Mucosa of stomach (tissue), 1 donor: ENCODE measurements around the gene FAM209B.

Experiments used
- H3K27me3 ChIP-seq: one replicate; pipeline ENCODE4 v1.7.0; 2013; ENCODE audit warnings: mild to moderate bottlenecking, low read length; ENCODE audit not compliant: control insufficient read depth, insufficient read depth
- H3K36me3 ChIP-seq: one replicate; pipeline ENCODE4 v1.7.0; 2013; ENCODE audit warnings: low read length; ENCODE audit not compliant: control insufficient read depth, insufficient read depth
- H3K4me1 ChIP-seq: one replicate; pipeline ENCODE4 v1.7.0; 2013; ENCODE audit warnings: mild to moderate bottlenecking, low read length; ENCODE audit not compliant: control insufficient read depth, insufficient read depth
- H3K4me3 ChIP-seq: one replicate; pipeline ENCODE4 v1.7.0; 2013; ENCODE audit warnings: low read length
- H3K9ac ChIP-seq: one replicate; pipeline ENCODE4 v1.7.0; 2013; ENCODE audit warnings: mild to moderate bottlenecking, low read length, moderate library complexity
- H3K9me3 ChIP-seq: one replicate; pipeline ENCODE4 v1.7.0; 2013; ENCODE audit warnings: mild to moderate bottlenecking, low read length, moderate library complexity; ENCODE audit not compliant: control insufficient read depth
- donor health status: Pancreatic carcinoma.

The FAM209B gene

GRCh38 chr20:56579301-56579710, 46.3 kb downstream of the FAM209B start:
- no peaks in the 10 kb centered on the region for H3K4me1 ChIP-seq
- no peak overlapping the region for H3K4me3 ChIP-seq
- no peak overlapping the region for H3K9ac ChIP-seq
- no peaks in the 10 kb centered on the region for H3K9me3 ChIP-seq
- H3K36me3 ChIP-seq = no peaks in the 10 kb centered on the region
- no peaks in the 10 kb centered on the region for H3K27me3 ChIP-seq

GRCh38 chr20:56580226-56580625, 47.2 kb downstream of the FAM209B start:
- no peaks in the 10 kb centered on the region for H3K9me3 ChIP-seq
- no peaks in the 10 kb centered on the region for H3K4me1 ChIP-seq
- H3K9ac ChIP-seq = no peak overlapping the region
- H3K4me3 ChIP-seq = no peak overlapping the region
- no peaks in the 10 kb centered on the region for H3K27me3 ChIP-seq
- H3K36me3 ChIP-seq = no peaks in the 10 kb centered on the region

- H3K27me3 ChIP-seq = no peaks in the 10 kb centered on the region
- H3K4me1 ChIP-seq = no peaks in the 10 kb centered on the region
- H3K9ac ChIP-seq = no peak overlapping the region
- no peaks in the 10 kb centered on the region for H3K9me3 ChIP-seq
- H3K36me3 ChIP-seq = no peaks in the 10 kb centered on the region
- no peak overlapping the region for H3K4me3 ChIP-seq
Observed at GRCh38 chr20:56581701-56582100, 48.7 kb downstream of the FAM209B start.

- Histone ChIP-seq H3K9ac (no peak overlapping the region), H3K36me3 (no peaks in the 10 kb centered on the region), H3K4me3 (no peak overlapping the region), H3K27me3 (peaks cover under 1% of the 10 kb centered on the region), H3K9me3 (no peaks in the 10 kb centered on the region), H3K4me1 (no peaks in the 10 kb centered on the region)
Observed at GRCh38 chr20:56582542-56582941, 49.5 kb downstream of the FAM209B start.

GRCh38 chr20:56584916-56585315, 51.9 kb downstream of the FAM209B start:
- H3K36me3 ChIP-seq = no peaks in the 10 kb centered on the region
- H3K4me3 ChIP-seq = no peak overlapping the region
- no peak overlapping the region for H3K9ac ChIP-seq
- no peaks in the 10 kb centered on the region for H3K4me1 ChIP-seq
- no peaks in the 10 kb centered on the region for H3K9me3 ChIP-seq
- peaks cover 3% of the 10 kb centered on the region for H3K27me3 ChIP-seq
